ENCODE results near the gene DUSP9. TPM values are rescaled to one million over a fixed set of nuclear protein-coding genes. Genes with fewer than 3 reads are reported as not detected.
A peak's percentile ranks its signal among the peaks of the same experiment; 100 is the strongest.

DUSP9 gene
- total RNA-seq, 6 experiments from 2014 or later, result 0.33 to 3.9 (median 0.69) TPM

GRCh38 chrX:153657161-153657560 lies 10.2 kb downstream of the DUSP9 start:
- ATAC-seq, result no peak
- intact Hi-C loops (cut with DNase I), result no loop called here
- no peaks in the 10 kb centered on the region for H3K9me3 ChIP-seq
- WGBS (ENCODE audit: insufficient coverage, low coverage, low lambda C conversion rate, missing lambda C conversion rate), result 60% methylated on average over 1 of the region's 9 CpGs
- no peak overlapping the region for H3K4me3 ChIP-seq
- TF ChIP-seq POLR2A (IDR thresholded peaks at IDR 0.05) (no peak), CTCF (IDR thresholded peaks at IDR 0.05) (no peak)
- DNase-seq, result no peak
- no peaks in the 10 kb centered on the region for H3K36me3 ChIP-seq
- no peaks in the 10 kb centered on the region for H3K27me3 ChIP-seq
- H3K4me1 ChIP-seq, result no peaks in the 10 kb centered on the region
- no peak overlapping the region for H3K27ac ChIP-seq

GRCh38 chrX:153659268-153659667 lies 12.3 kb downstream of the DUSP9 start:
- DNase-seq (no peak), ATAC-seq (no peak)
- no peak overlapping the region for H3K4me3 ChIP-seq
- TF ChIP-seq CTCF (IDR thresholded peaks at IDR 0.05), result no peak
- TF ChIP-seq POLR2A (IDR thresholded peaks at IDR 0.05), result no peak
- no peaks in the 10 kb centered on the region for H3K9me3 ChIP-seq
- H3K27ac ChIP-seq, result no peak overlapping the region
- H3K36me3 ChIP-seq, result no peaks in the 10 kb centered on the region
- no peaks in the 10 kb centered on the region for H3K27me3 ChIP-seq
- H3K4me1 ChIP-seq, result no peaks in the 10 kb centered on the region
- WGBS (ENCODE audit: insufficient coverage, low coverage, low lambda C conversion rate, missing lambda C conversion rate), result 62% methylated on average over 3 of the region's 3 CpGs
- intact Hi-C loops (cut with DNase I), result no loop called here

- ATAC-seq (peak in 1 of 4 donors; percentile 24), DNase-seq (peak in 2 of 3 donors; percentile 56 to 61)
- no peaks in the 10 kb centered on the region for H3K9me3 ChIP-seq
- intact Hi-C loops (cut with DNase I), result no loop called here
- H3K27me3 ChIP-seq, result no peaks in the 10 kb centered on the region
- no peak overlapping the region for H3K4me3 ChIP-seq
- H3K27ac ChIP-seq, result no peak overlapping the region
- 29% methylated on average over 10 of the region's 31 CpGs for WGBS (ENCODE audit: insufficient coverage, low coverage, low lambda C conversion rate, missing lambda C conversion rate)
- TF ChIP-seq CTCF (IDR thresholded peaks at IDR 0.05), result peak; percentile 23 to 39 (median 32)
- no peak for TF ChIP-seq POLR2A (IDR thresholded peaks at IDR 0.05)
- no peaks in the 10 kb centered on the region for H3K36me3 ChIP-seq
- no peaks in the 10 kb centered on the region for H3K4me1 ChIP-seq
These were observed 15.3 kb downstream of the DUSP9 start for GRCh38 chrX:153662266-153662665.

- 69% methylated on average over 8 of the region's 9 CpGs for WGBS (ENCODE audit: insufficient coverage, low coverage, low lambda C conversion rate, missing lambda C conversion rate)
- H3K36me3 ChIP-seq, result no peaks in the 10 kb centered on the region
- no peaks in the 10 kb centered on the region for H3K9me3 ChIP-seq
- no peak for ATAC-seq
- no peak for TF ChIP-seq POLR2A (IDR thresholded peaks at IDR 0.05)
- no peak for TF ChIP-seq CTCF (IDR thresholded peaks at IDR 0.05)
- H3K27me3 ChIP-seq, result no peaks in the 10 kb centered on the region
- H3K4me3 ChIP-seq, result no peak overlapping the region
- no peak for DNase-seq
- intact Hi-C loops (cut with DNase I), result loop anchor here in 1 of 2 donors (5.0 kb wide), 1 partner anchor 109 kb away; no protein-coding TSS in a partner anchor
- H3K4me1 ChIP-seq, result no peaks in the 10 kb centered on the region
- no peak overlapping the region for H3K27ac ChIP-seq
These were observed 18.8 kb downstream of the DUSP9 start for GRCh38 chrX:153665726-153666306.

Data from right lobe of liver (tissue), 6 donors.